ENCODE data around the gene QDPR.
"Not testable (repeated sequence)": the region's sequence is repeated elsewhere in the genome, so short reads cannot be mapped to it uniquely, and the experiment has no call there.

Gene QDPR

GRCh38 chr4:17448689-17449088 lies 63.2 kb downstream of the QDPR start:
- in situ Hi-C loops (cut with HindIII; ENCODE audit: low pct_ligation_motif_present, low sequenced_read_pairs) = no loop called here
- H3K4me3 ChIP-seq (ENCODE audit: low read depth, low read length) = no peak overlapping the region
- H3K27me3 ChIP-seq (replicated peaks) = no peaks in the 10 kb centered on the region
- no peaks in the 10 kb centered on the region for H3K36me3 ChIP-seq (replicated peaks)
- peak; percentile 62 for DNase-seq
- no peak overlapping the region for H3K27ac ChIP-seq
- TF ChIP-seq, protein P1, sequence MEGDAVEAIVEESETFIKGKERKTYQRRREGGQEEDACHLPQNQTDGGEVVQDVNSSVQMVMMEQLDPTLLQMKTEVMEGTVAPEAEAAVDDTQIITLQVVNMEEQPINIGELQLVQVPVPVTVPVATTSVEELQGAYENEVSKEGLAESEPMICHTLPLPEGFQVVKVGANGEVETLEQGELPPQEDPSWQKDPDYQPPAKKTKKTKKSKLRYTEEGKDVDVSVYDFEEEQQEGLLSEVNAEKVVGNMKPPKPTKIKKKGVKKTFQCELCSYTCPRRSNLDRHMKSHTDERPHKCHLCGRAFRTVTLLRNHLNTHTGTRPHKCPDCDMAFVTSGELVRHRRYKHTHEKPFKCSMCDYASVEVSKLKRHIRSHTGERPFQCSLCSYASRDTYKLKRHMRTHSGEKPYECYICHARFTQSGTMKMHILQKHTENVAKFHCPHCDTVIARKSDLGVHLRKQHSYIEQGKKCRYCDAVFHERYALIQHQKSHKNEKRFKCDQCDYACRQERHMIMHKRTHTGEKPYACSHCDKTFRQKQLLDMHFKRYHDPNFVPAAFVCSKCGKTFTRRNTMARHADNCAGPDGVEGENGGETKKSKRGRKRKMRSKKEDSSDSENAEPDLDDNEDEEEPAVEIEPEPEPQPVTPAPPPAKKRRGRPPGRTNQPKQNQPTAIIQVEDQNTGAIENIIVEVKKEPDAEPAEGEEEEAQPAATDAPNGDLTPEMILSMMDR (IDR thresholded peaks at IDR 0.05; ENCODE audit: low read depth, low read length, missing control alignments) = no peak

DNA sequence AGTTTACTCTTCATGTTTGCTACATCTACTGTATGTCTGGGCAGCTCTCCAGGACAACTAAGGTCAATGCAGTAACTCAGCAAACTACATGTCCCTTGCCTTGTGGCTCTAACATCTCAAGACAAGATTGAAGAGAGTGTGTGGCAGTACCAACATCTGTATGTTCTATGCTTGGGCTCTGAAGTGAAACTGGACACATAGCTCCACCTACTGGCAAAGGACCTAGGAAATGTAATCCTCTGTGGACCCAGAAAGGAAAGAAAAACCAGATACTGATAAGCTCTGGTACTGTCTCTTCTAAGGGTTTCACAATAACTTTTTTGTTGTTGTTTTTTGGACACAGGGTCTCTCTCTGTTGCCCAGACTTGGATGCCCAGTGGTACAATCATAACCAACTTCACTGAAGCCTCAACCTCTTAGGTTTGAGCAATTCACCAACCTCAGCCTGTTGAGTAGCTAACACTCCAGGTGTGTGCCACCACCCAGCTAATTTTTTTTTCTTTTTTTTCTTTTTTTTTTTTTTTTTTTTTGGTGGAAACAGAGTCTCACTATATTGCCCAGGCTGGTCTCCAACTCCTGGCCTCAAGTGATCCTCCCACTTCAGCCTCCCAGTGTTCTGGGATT lies 64.1 kb downstream of the QDPR start:
- Histone ChIP-seq H3K27ac (no peak overlapping the region), H3K27me3 (replicated peaks) (no peaks in the 10 kb centered on the region), H3K4me3 (ENCODE audit: low read depth, low read length) (no peak overlapping the region), H3K36me3 (replicated peaks) (no peaks in the 10 kb centered on the region)
- TF ChIP-seq, protein P1 (IDR thresholded peaks at IDR 0.05; ENCODE audit: low read depth, low read length, missing control alignments) = peak; percentile 80
- peak; percentile 82 for DNase-seq
- in situ Hi-C loops (cut with HindIII; ENCODE audit: low pct_ligation_motif_present, low sequenced_read_pairs) = no loop called here

DNA sequence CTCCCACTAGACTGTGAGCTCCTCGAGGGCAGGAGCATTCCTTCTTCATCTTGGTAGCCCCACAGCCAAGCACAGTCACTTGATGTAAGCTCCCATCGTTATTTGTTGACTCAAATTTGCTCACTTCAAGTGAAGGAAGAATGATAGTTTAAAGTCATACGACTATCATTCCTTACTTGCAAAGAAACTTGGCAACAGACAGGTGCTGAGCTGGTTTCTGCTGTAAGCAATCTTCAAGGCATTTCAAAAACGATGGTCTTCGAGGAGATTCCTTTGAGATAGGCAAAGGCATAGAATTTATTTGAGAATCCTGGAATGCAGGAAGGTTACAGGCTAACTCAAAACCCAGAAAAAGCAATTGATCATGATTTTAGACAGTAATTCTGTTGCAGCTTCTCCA lies 64.8 kb downstream of the QDPR start:
- no peak overlapping the region for H3K4me3 ChIP-seq (ENCODE audit: low read depth, low read length)
- H3K36me3 ChIP-seq (replicated peaks) = no peaks in the 10 kb centered on the region
- DNase-seq = peak; percentile 18
- TF ChIP-seq, protein P1 (IDR thresholded peaks at IDR 0.05; ENCODE audit: low read depth, low read length, missing control alignments) = no peak
- in situ Hi-C loops (cut with HindIII; ENCODE audit: low pct_ligation_motif_present, low sequenced_read_pairs) = no loop called here
- H3K27ac ChIP-seq = no peak overlapping the region
- H3K27me3 ChIP-seq (replicated peaks) = no peaks in the 10 kb centered on the region

GRCh38 chr4:17442477-17442876 lies 69.4 kb downstream of the QDPR start:
- in situ Hi-C loops (cut with HindIII; ENCODE audit: low pct_ligation_motif_present, low sequenced_read_pairs); DNase-seq; H3K36me3 ChIP-seq (replicated peaks); H3K27me3 ChIP-seq (replicated peaks); H3K4me3 ChIP-seq (ENCODE audit: low read depth, low read length); H3K27ac ChIP-seq: not testable (repeated sequence)

DNA sequence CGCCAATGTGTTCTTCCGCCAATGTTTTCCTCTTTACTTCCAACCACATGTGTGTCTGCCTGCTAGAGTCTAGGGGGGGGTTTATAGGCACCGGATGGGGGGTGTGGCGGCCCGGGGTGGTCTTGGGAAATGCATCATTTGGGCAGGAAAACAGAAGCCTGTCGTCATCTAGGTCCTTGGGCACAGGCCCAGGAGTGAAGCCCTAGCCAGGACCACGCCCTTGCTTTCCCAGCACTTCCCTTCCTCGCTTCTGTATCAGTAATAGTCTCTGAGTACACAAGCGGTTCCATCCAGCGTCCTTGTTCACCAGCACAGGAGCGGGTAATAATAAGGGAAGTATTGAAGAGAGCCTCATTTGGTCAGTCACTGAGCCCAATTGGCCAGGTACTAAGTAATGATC lies 74.5 kb downstream of the QDPR start:
- H3K27ac ChIP-seq = no peak overlapping the region
- H3K36me3 ChIP-seq (replicated peaks) = no peaks in the 10 kb centered on the region
- DNase-seq = no peak
- TF ChIP-seq, protein P1 (IDR thresholded peaks at IDR 0.05; ENCODE audit: low read depth, low read length, missing control alignments) = no peak
- no peaks in the 10 kb centered on the region for H3K27me3 ChIP-seq (replicated peaks)
- in situ Hi-C loops (cut with HindIII; ENCODE audit: low pct_ligation_motif_present, low sequenced_read_pairs) = no loop called here
- no peak overlapping the region for H3K4me3 ChIP-seq (ENCODE audit: low read depth, low read length)

DNA sequence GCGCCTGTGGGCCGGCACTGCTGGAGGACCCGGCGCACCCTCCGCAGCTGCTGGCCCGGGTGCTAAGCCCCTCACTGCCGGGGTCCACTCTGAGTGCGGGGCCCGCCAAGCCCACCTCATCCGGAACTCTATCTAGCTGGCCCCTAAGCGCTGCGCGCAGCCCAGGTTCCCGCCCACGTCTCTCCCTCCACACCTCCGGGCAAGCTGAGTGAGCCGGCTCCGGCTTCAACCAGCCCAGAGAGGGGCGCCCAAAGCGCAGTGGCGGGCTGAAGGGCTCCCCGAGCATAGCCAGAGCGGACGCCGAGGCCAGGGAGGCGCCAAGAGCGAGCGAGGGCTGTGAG lies 75.2 kb downstream of the QDPR start:
- Histone ChIP-seq H3K4me3 (ENCODE audit: low read depth, low read length) (no peak overlapping the region), H3K27me3 (replicated peaks) (no peaks in the 10 kb centered on the region), H3K27ac (no peak overlapping the region), H3K36me3 (replicated peaks) (no peaks in the 10 kb centered on the region)
- in situ Hi-C loops (cut with HindIII; ENCODE audit: low pct_ligation_motif_present, low sequenced_read_pairs) = no loop called here
- DNase-seq = no peak
- TF ChIP-seq, protein P1 (IDR thresholded peaks at IDR 0.05; ENCODE audit: low read depth, low read length, missing control alignments) = no peak
